CD14-positive monocyte (primary cell): ENCODE data around the gene LGALS1. TPM values are rescaled to one million over a fixed set of nuclear protein-coding genes. Genes with fewer than 3 reads are reported as not detected.

Source experiments
- DNase-seq, 3 donors: peaks; one replicate each; pipeline ENCODE4 v3.0.0-alpha.2; 2011 to 2022
- H2AFZ ChIP-seq: 2 replicates; pipeline ENCODE4 v1.6.0; 2012; ENCODE audit warnings: mild to moderate bottlenecking, low read depth, low read length, inconsistent platforms; ENCODE audit not compliant: insufficient read depth, poor library complexity, severe bottlenecking
- H3K27ac ChIP-seq, 2 donors: 1 replicate in 1 of 2; 2 replicates in 1 of 2; pipeline ENCODE4 v1.5.1; 2012 to 2013; ENCODE audit warnings: low read length in 2 of 2, control low read depth in 1 of 2, inconsistent platforms in 1 of 2, low read depth in 1 of 2, mild to moderate bottlenecking in 1 of 2
- H3K27me3 ChIP-seq, 2 donors: one replicate each; pipeline versions ENCODE4 v1.6.0 to v1.6.1; 2011 to 2013; ENCODE audit warnings: low read length in 2 of 2; ENCODE audit not compliant: control insufficient read depth in 2 of 2, insufficient read depth in 2 of 2
- H3K36me3 ChIP-seq, 2 donors: replicated peaks in 1 of 2; 1 replicate in 1 of 2; 2 replicates in 1 of 2; pipeline versions ENCODE4 v1.5.1 to v1.6.1; 2012 to 2013; ENCODE audit warnings: low read length in 2 of 2, control low read depth in 1 of 2, inconsistent platforms in 1 of 2, mild to moderate bottlenecking in 1 of 2; ENCODE audit not compliant: insufficient read depth in 2 of 2, control insufficient read depth in 1 of 2
- H3K4me1 ChIP-seq, 2 donors: 1 replicate in 1 of 2; 2 replicates in 1 of 2; pipeline versions ENCODE4 v1.5.1 to v1.6.1; 2012 to 2013; ENCODE audit warnings: low read length in 2 of 2, control low read depth in 1 of 2, inconsistent platforms in 1 of 2, mild to moderate bottlenecking in 1 of 2, moderate library complexity in 1 of 2; ENCODE audit not compliant: insufficient read depth in 2 of 2, control insufficient read depth in 1 of 2
- H3K4me2 ChIP-seq: replicated peaks from 2 replicates; pipeline ENCODE3; 2012; ENCODE audit warnings: low read length, moderate library complexity, mild to moderate bottlenecking; ENCODE audit not compliant: poor library complexity, severe bottlenecking; ENCODE audit errors: extremely low read depth
- H3K4me3 ChIP-seq, 3 experiments: fragments of 200-600 bp in 1 of 3; sonication (generic) in 1 of 3; replicated peaks in 1 of 3; 1 replicate in 2 of 3; 2 replicates in 1 of 3; pipeline ENCODE4 v1.5.1; 2011 to 2013; ENCODE audit warnings: low read length in 3 of 3, mild to moderate bottlenecking in 3 of 3, control low read depth in 2 of 3, low read depth in 2 of 3, inconsistent platforms in 1 of 3, moderate library complexity in 1 of 3
- H3K79me2 ChIP-seq: 2 replicates; pipeline ENCODE4 v1.6.0; 2012; ENCODE audit warnings: mild to moderate bottlenecking, control low read depth, inconsistent platforms, low read length, moderate library complexity; ENCODE audit not compliant: insufficient read depth
- H3K9ac ChIP-seq: 2 replicates; pipeline ENCODE4 v1.6.0; 2017; ENCODE audit warnings: low read length, mild to moderate bottlenecking; ENCODE audit not compliant: insufficient read depth, poor library complexity, severe bottlenecking
- H3K9me3 ChIP-seq, 2 donors: replicated peaks in 1 of 2; 1 replicate in 1 of 2; 2 replicates in 1 of 2; pipeline versions ENCODE4 v1.5.1 to v1.6.1; 2012 to 2013; ENCODE audit warnings: low read length in 2 of 2, control low read depth in 1 of 2; ENCODE audit not compliant: control insufficient read depth in 1 of 2, insufficient read depth in 1 of 2
- H4K20me1 ChIP-seq: 2 replicates; pipeline ENCODE4 v1.6.0; 2012; ENCODE audit warnings: mild to moderate bottlenecking, low read length, control low read depth, moderate library complexity; ENCODE audit not compliant: insufficient read depth
- H3K27ac Mint-ChIP-seq, 7 donors: one replicate each; pipeline ENCODE4 v1.8.0; 2020; ENCODE audit warnings: mild to moderate bottlenecking in 7 of 7, mixed read lengths in 7 of 7, moderate library complexity in 6 of 7, inconsistent platforms in 2 of 7
- H3K27me3 Mint-ChIP-seq, 3 donors: one replicate each; pipeline ENCODE4 v1.8.0; 2021 to 2022; ENCODE audit warnings: low read depth in 3 of 3, mild to moderate bottlenecking in 3 of 3, mixed read lengths in 3 of 3, moderate library complexity in 3 of 3, inconsistent platforms in 1 of 3
- H3K36me3 Mint-ChIP-seq, 2 donors: one replicate each; pipeline ENCODE4 v1.8.0; 2020; ENCODE audit warnings: mixed read lengths in 2 of 2, inconsistent platforms in 1 of 2, mild to moderate bottlenecking in 1 of 2
- H3K4me1 Mint-ChIP-seq: one replicate; pipeline ENCODE4 v1.8.0; 2020; ENCODE audit warnings: mild to moderate bottlenecking, mixed read lengths
- H3K4me3 Mint-ChIP-seq, 2 donors: one replicate each; pipeline ENCODE4 v1.8.0; 2020; ENCODE audit warnings: mild to moderate bottlenecking in 2 of 2, mixed read lengths in 2 of 2, moderate library complexity in 1 of 2
- H3K9me3 Mint-ChIP-seq, 7 donors: one replicate each; pipeline ENCODE4 v1.8.0; 2020 to 2022; ENCODE audit warnings: mixed read lengths in 7 of 7, mild to moderate bottlenecking in 6 of 7, moderate library complexity in 6 of 7, inconsistent platforms in 2 of 7
- CTCF ChIP-seq: fragments of 200-600 bp; IDR thresholded peaks from one replicate; pipeline ENCODE4 v1.8.0; 2022; ENCODE audit warnings: antibody characterized with exemption, mild to moderate bottlenecking
- WGBS: methylation state at CpG from one replicate; pipeline ENCODE4 v1.1.5; 2013; ENCODE audit warnings: missing lambda C conversion rate; ENCODE audit not compliant: insufficient coverage; 5-methylcytosine and 5-hydroxymethylcytosine counted together
- intact Hi-C, 2 donors: fragments of 100-400 bp; cut with micrococcal nuclease; formaldehyde crosslinking; loops; one replicate each; pipeline versions ENCODE4 v1.15.0 to v1.15.1; 2023
- polyA plus RNA-seq, 3 donors: library from polyadenylated mRNA; depleted of rRNA in 1 of 3; unstranded in 2 of 3; stranded (reverse) in 1 of 3; fragments of 300-500 nt in 2 of 3; fragments of >200 nt in 1 of 3; fragmentation: Illumina TruSeq in 2 of 3; gene quantifications; 1 replicate in 2 of 3; 2 replicates in 1 of 3; pipeline ENCODE4 v1.2.3, GENCODE V29; 2012 to 2021

The LGALS1 gene
- polyA plus RNA-seq, 3 donors: 1,719 to 2,320 (median 1,844) TPM

- Histone ChIP-seq H3K4me3 (peak within 1 kb of the TSS; percentile 70 to 100 (median 95)), H4K20me1 (peaks cover 25% of the 10 kb centered on the region), H3K27ac (peak within 1 kb of the TSS; percentile 85 to 86), H2AFZ (peak within 1 kb of the TSS; percentile 89), H3K27me3 (no peaks in the 10 kb centered on the region), H3K4me1 (peaks cover 29 to 31% of the 10 kb centered on the region in 2 donors), H3K4me2 (peak within 1 kb of the TSS; percentile 94), H3K9ac (peak within 1 kb of the TSS; percentile 89), H3K9me3 (no peaks in the 10 kb centered on the region), H3K79me2 (peaks cover 32% of the 10 kb centered on the region), H3K36me3 (peaks cover 28 to 33% of the 10 kb centered on the region in 2 donors)
- H3K9me3 Mint-ChIP-seq: no peaks in the 10 kb centered on the region
- intact Hi-C loops: loop anchor here in 1 of 2 donors (10.0 kb wide), 1 partner anchor 119 kb away; the partner anchor contains the start of gene GCAT
- peaks cover 30% of the 10 kb centered on the region for H3K4me1 Mint-ChIP-seq
- H3K4me3 Mint-ChIP-seq: peak within 1 kb of the TSS; percentile 99
- H3K27me3 Mint-ChIP-seq: no peaks in the 10 kb centered on the region
- peak; percentile 81 to 84 (median 82) for DNase-seq
- WGBS: 1% methylated on average over 60 of the region's 62 CpGs
- peaks cover 32 to 39% of the 10 kb centered on the region in 2 donors for H3K36me3 Mint-ChIP-seq
- no peak for TF ChIP-seq CTCF
- peak within 1 kb of the TSS; percentile 89 to 98 (median 93) for H3K27ac Mint-ChIP-seq
Measured at GRCh38 chr22:37686002-37686982, 10.9 kb downstream of the LGALS1 start, which contains the start of gene NOL12. Gene NOL12 (plus strand): TSS chr22:37686343. CDS start chr22:37686393, 50 bp downstream.

GRCh38 chr22:37690407-37690806 lies 15.0 kb downstream of the LGALS1 start:
- Histone ChIP-seq H2AFZ (no peak overlapping the region), H3K36me3 (peaks cover 57 to 74% of the 10 kb centered on the region in 2 donors), H3K27me3 (no peaks in the 10 kb centered on the region), H4K20me1 (peaks cover 23% of the 10 kb centered on the region), H3K4me2 (no peak overlapping the region), H3K9ac (no peak overlapping the region), H3K9me3 (no peaks in the 10 kb centered on the region), H3K4me3 (no peak overlapping the region), H3K4me1 (peaks cover 17 to 24% of the 10 kb centered on the region in 2 donors), H3K27ac (no peak overlapping the region), H3K79me2 (peaks cover 32% of the 10 kb centered on the region)
- Mint-ChIP-seq H3K27me3 (peaks cover 0 to 2% (median 0%) of the 10 kb centered on the region in 3 donors), H3K4me1 (peaks cover 23% of the 10 kb centered on the region), H3K9me3 (no peaks in the 10 kb centered on the region), H3K4me3 (no peak overlapping the region), H3K36me3 (peaks cover 60 to 79% of the 10 kb centered on the region in 2 donors), H3K27ac (peak overlapping the region in 1 of 7 donors; percentile 76)
- intact Hi-C loops: no loop called here
- TF ChIP-seq CTCF: no peak
- 80% methylated on average over 1 of the region's 7 CpGs for WGBS
- no peak for DNase-seq
